K562 (cell line): ENCODE data around the gene EEPD1. TPM values are rescaled to one million over a fixed set of nuclear protein-coding genes. Genes with fewer than 3 reads are reported as not detected.

Experiments used
- ATAC-seq: fragments of 200-7000 bp; cut with Tn5 transposase; 3 replicates; pipeline ENCODE4 v1.9.1; 2020; ENCODE audit warnings: moderate library complexity
- BruUV-seq: library from RNA; stranded (reverse); fragments of 400-500 nt; replicated peaks from 2 replicates; lab custom pipeline; 2021; lab: Mats Ljungman, UMichigan
- CTCF ChIA-PET: fragments of 300-600 bp; formaldehyde crosslinking; extraction: SDS; loops from one replicate; lab custom pipeline; 2021; ENCODE audit warnings: low intra/inter-chr PET ratio; lab: Yijun Ruan, JAX
- POLR2A ChIA-PET: fragments of 300-600, 350-650 bp; sonication (Branson Sonifier 250); formaldehyde crosslinking; extraction: SDS; loops from one replicate; lab custom pipeline; 2021; ENCODE audit warnings: antibody characterized with exemption, inconsistent platforms; lab: Yijun Ruan, JAX
- DNase-seq, 4 experiments: peaks; one replicate each; pipeline versions ENCODE4 v3.0.0 to v3.0.0-alpha.2; 2011 to 2018; ENCODE audit warnings: low spot score in 3 of 4, mixed read lengths in 3 of 4; ENCODE audit errors: extremely low read depth in 1 of 4
- FAIRE-seq: peaks from 2 replicates; lab custom pipeline; 2011; peaks lifted over from hg19 to GRCh38; lab: Jason Lieb, UNC
- H2AFZ ChIP-seq: 2 replicates; pipeline ENCODE4 v1.6.0; 2011; ENCODE audit warnings: low read depth, low read length, control low read depth, inconsistent platforms
- H3K27ac ChIP-seq: fragments of 200-600 bp; 3 replicates; pipeline ENCODE4 v1.8.0; 2011; ENCODE audit warnings: low read depth, mild to moderate bottlenecking, control low read depth, inconsistent platforms, low read length, moderate library complexity, mixed read lengths; ENCODE audit errors: extremely low read depth
- H3K27me3 ChIP-seq, 2 experiments: fragments of 300-600 bp in 1 of 2; 2 replicates in 1 of 2; 3 replicates in 1 of 2; pipeline versions ENCODE4 v1.6.0 to v1.8.0; 2011; ENCODE audit warnings: inconsistent platforms in 2 of 2, low read length in 2 of 2, mild to moderate bottlenecking in 1 of 2, mixed read lengths in 1 of 2, moderate library complexity in 1 of 2; ENCODE audit not compliant: control insufficient read depth in 2 of 2, insufficient read depth in 2 of 2
- H3K36me3 ChIP-seq: fragments of 300-600 bp; 3 replicates; pipeline ENCODE4 v1.8.0; 2011; ENCODE audit warnings: mild to moderate bottlenecking, low read length, inconsistent platforms; ENCODE audit not compliant: control insufficient read depth, insufficient read depth
- H3K4me1 ChIP-seq, 2 experiments: fragments of 200-600 bp in 1 of 2; replicated peaks in 1 of 2; 2 replicates in 1 of 2; 3 replicates in 1 of 2; pipeline versions ENCODE4 v1.5.1 to v1.8.0; 2011; ENCODE audit warnings: inconsistent platforms in 2 of 2, low read length in 2 of 2, mild to moderate bottlenecking in 1 of 2, mixed read lengths in 1 of 2, moderate library complexity in 1 of 2; ENCODE audit not compliant: control insufficient read depth in 2 of 2, insufficient read depth in 2 of 2
- H3K4me2 ChIP-seq: 2 replicates; pipeline ENCODE4 v1.6.1; 2011; ENCODE audit warnings: low read length, control low read depth, inconsistent platforms, mixed read lengths; ENCODE audit not compliant: insufficient read depth
- H3K4me3 ChIP-seq: fragments of 200-600 bp; sonication (generic), shearing (Covaris generic); 2 replicates; pipeline ENCODE4 v1.5.1; 2016; ENCODE audit warnings: control low read depth, inconsistent platforms
- H3K79me2 ChIP-seq: fragments of 200-600 bp; 3 replicates; pipeline ENCODE4 v1.8.0; 2011; ENCODE audit warnings: low read length, inconsistent platforms; ENCODE audit not compliant: control insufficient read depth, insufficient read depth
- H3K9ac ChIP-seq, 2 experiments: 2 replicates each; pipeline versions ENCODE4 v1.6.0 to v1.6.1; 2011; ENCODE audit warnings: low read depth in 2 of 2, low read length in 2 of 2, control low read depth in 1 of 2, inconsistent platforms in 1 of 2, mild to moderate bottlenecking in 1 of 2, mixed read lengths in 1 of 2; ENCODE audit not compliant: insufficient read depth in 1 of 2
- H3K9me1 ChIP-seq: one replicate; pipeline ENCODE4 v1.6.0; 2011; ENCODE audit warnings: inconsistent platforms, mild to moderate bottlenecking, low read length, moderate library complexity; ENCODE audit not compliant: control insufficient read depth, insufficient read depth
- H3K9me3 ChIP-seq: replicated peaks from 2 replicates; pipeline ENCODE4 v1.5.1; 2011; ENCODE audit warnings: low read depth, low read length, inconsistent platforms; ENCODE audit not compliant: control insufficient read depth, insufficient read depth
- H4K20me1 ChIP-seq: replicated peaks from 2 replicates; pipeline ENCODE4 v1.6.1; 2011; ENCODE audit warnings: low read length, inconsistent platforms, mixed read lengths; ENCODE audit not compliant: control insufficient read depth, insufficient read depth
- CBFA2T3 ChIP-seq: fragments of 450-650 bp; IDR thresholded peaks from 2 replicates; pipeline ENCODE4 v1.6.1; 2017
- EZH2 ChIP-seq: IDR thresholded peaks from 2 replicates; pipeline ENCODE4 v1.6.1; 2012; ENCODE audit warnings: low read depth, mild to moderate bottlenecking, inconsistent platforms, low read length, borderline replicate concordance
- MTF1 ChIP-seq: fragments of 250-450 bp; sonication (Bioruptor Pico); IDR thresholded peaks from 2 replicates; pipeline ENCODE4 v1.9.0; 2021; ENCODE audit warnings: moderate library complexity, mild to moderate bottlenecking, inconsistent platforms, borderline replicate concordance
- SRSF3 ChIP-seq: fragments of 200-400 bp; formaldehyde crosslinking; IDR thresholded peaks from 2 replicates; pipeline ENCODE4 v1.6.1; 2016; ENCODE audit warnings: mild to moderate bottlenecking, low read length, moderate library complexity; ENCODE audit not compliant: insufficient read depth
- SUPT5H ChIP-seq: fragments of 450-650 bp; IDR thresholded peaks from 2 replicates; pipeline ENCODE4 v1.6.1; 2016
- TEAD4 ChIP-seq, 2 experiments: sonication (generic) in 1 of 2; formaldehyde crosslinking in 1 of 2; IDR thresholded peaks; 2 replicates each; pipeline versions ENCODE4 v1.6.1 to v1.8.0; 2012 to 2022; ENCODE audit warnings: borderline replicate concordance in 1 of 2, inconsistent platforms in 1 of 2, low read length in 1 of 2, mild to moderate bottlenecking in 1 of 2, missing genetic modification reagents in 1 of 2
- WGBS: fragments of 100-300 bp; shearing (Covaris generic); methylation state at CpG from one replicate; pipeline ENCODE4 v1.1.6; 2016; ENCODE audit warnings: low coverage, mixed read lengths; ENCODE audit not compliant: insufficient coverage; ENCODE audit errors: missing lambda C conversion rate; 5-methylcytosine and 5-hydroxymethylcytosine counted together
- in situ Hi-C: fragments of 300-500 bp; cut with MboI; formaldehyde crosslinking; loops from 4 replicates; pipeline ENCODE4 v1.15.0; 2018; ENCODE audit warnings: inconsistent platforms, mixed read lengths
- intact Hi-C: fragments of 100-400 bp; cut with micrococcal nuclease; formaldehyde crosslinking; loops from 2 replicates; pipeline ENCODE4 v1.14.2; 2022
- polyA plus RNA-seq, 8 experiments: library from polyadenylated mRNA; depleted of rRNA in 4 of 8; stranded (reverse) in 5 of 8; unstranded in 3 of 8; fragments of >200 nt; fragmentation: Nextera tagmentation in 2 of 8; fragmentation: Illumina TruSeq in 1 of 8; extraction: Ambion mirVana in 2 of 8; extraction: Trizol in 1 of 8; gene quantifications; 2 replicates each; pipeline versions ENCODE4 v1.2.1 to v1.2.3, GENCODE V29; 2011 to 2014; ENCODE audit warnings: inconsistent platforms in 1 of 8, missing spikeins in 1 of 8
- total RNA-seq, 7 experiments: library from RNA; depleted of rRNA in 6 of 7; stranded (reverse); fragments of >200 nt in 6 of 7; fragmentation: Illumina TruSeq in 2 of 7; extraction: Trizol in 2 of 7; gene quantifications; 2 replicates each; pipeline versions ENCODE4 v1.2.1 to v1.2.3, GENCODE V29; 2011 to 2021; ENCODE audit warnings: low replicate concordance in 1 of 7

The EEPD1 gene
- total and polyA plus RNA-seq, 9 of the 15 experiments (the other 6 are each of a cell fraction or from before 2014, with no cell fraction given) = 0.01 to 1.5 (median 0.74) TPM; not detected in 1

- BruUV-seq = no TSS peak
- no peak for TF ChIP-seq MTF1 (CRISPR knock-in tag)
- Histone ChIP-seq H3K9me3 (no peaks in the 10 kb centered on the region), H4K20me1 (no peaks in the 10 kb centered on the region), H3K4me1 (no peaks in the 10 kb centered on the region), H3K9ac (no peak overlapping the region), H3K4me3 (no peak overlapping the region), H3K79me2 (no peaks in the 10 kb centered on the region), H2AFZ (no peak overlapping the region), H3K27me3 (peaks cover 4 to 24% of the 10 kb centered on the region in 2 experiments; a peak in 4 of 5 replicates), H3K27ac (no peak overlapping the region), H3K36me3 (no peaks in the 10 kb centered on the region), H3K4me2 (no peak overlapping the region), H3K9me1 (no peaks in the 10 kb centered on the region)
- intact Hi-C loops = no loop called here
- ChIA-PET CTCF (no interaction called here), POLR2A (interaction anchor here (0.6 kb wide), 1 partner anchor 72 kb away, joined by 3 read pairs; no protein-coding TSS in a partner anchor)
- in situ Hi-C loops = no loop called here
- no peak for ATAC-seq
- FAIRE-seq = no peak
- WGBS = 5% methylated on average over 4 of the region's 4 CpGs
- DNase-seq = no peak
Measured at GRCh38 chr7:36135700-36136099, 17.4 kb upstream of the EEPD1 start.

GRCh38 chr7:36137258-36137657, 15.8 kb upstream of the EEPD1 start:
- Histone ChIP-seq H2AFZ (no peak overlapping the region), H3K79me2 (no peaks in the 10 kb centered on the region), H3K36me3 (no peaks in the 10 kb centered on the region), H3K27ac (no peak overlapping the region), H3K9me1 (no peaks in the 10 kb centered on the region), H3K4me3 (no peak overlapping the region), H3K9ac (no peak overlapping the region), H3K9me3 (no peaks in the 10 kb centered on the region), H3K4me1 (no peaks in the 10 kb centered on the region), H4K20me1 (no peaks in the 10 kb centered on the region), H3K27me3 (peaks cover 7 to 13% of the 10 kb centered on the region in 2 experiments), H3K4me2 (no peak overlapping the region)
- no TSS peak for BruUV-seq
- intact Hi-C loops (no loop called here), in situ Hi-C loops (no loop called here)
- ChIA-PET POLR2A (no interaction called here), CTCF (interaction anchor here (0.6 kb wide), 1 partner anchor 155 kb away, joined by 3 read pairs; no protein-coding TSS in a partner anchor)
- FAIRE-seq = no peak
- DNase-seq = no peak
- no peak for TF ChIP-seq SRSF3
- TF ChIP-seq EZH2 = no peak
- no peak for TF ChIP-seq SUPT5H
- TF ChIP-seq TEAD4 (IDR thresholded peaks at IDR 0.05; ENCODE audit: low read length) = peak; percentile 23; the same call in 1 of the 2 replicates
- TF ChIP-seq TEAD4 (CRISPR knock-in tag; IDR thresholded peaks at IDR 0.05; ENCODE audit: borderline replicate concordance) = no peak
- peak; percentile 51 for TF ChIP-seq CBFA2T3
- no peak for ATAC-seq
